Peyer's patch (tissue), 4 donors: ENCODE data around the gene SCIMP. TPM values are rescaled to one million over a fixed set of nuclear protein-coding genes. Genes with fewer than 3 reads are reported as not detected.
"Not testable (repeated sequence)": the region's sequence is repeated elsewhere in the genome, so short reads cannot be mapped to it uniquely, and the experiment has no call there.

ENCODE experiments used
- DNase-seq, 3 donors: peaks; one replicate each; pipeline ENCODE4 v3.0.0-alpha.2; 2017 to 2019
- H3K27ac ChIP-seq, 4 donors: fragments of 200-600 bp; sonication (generic); one replicate each; pipeline ENCODE4 v1.5.1; 2016 to 2019
- H3K27me3 ChIP-seq, 2 donors: fragments of 200-600 bp; sonication (generic); one replicate each; pipeline ENCODE4 v1.5.1; 2019
- H3K36me3 ChIP-seq, 3 donors: fragments of 200-600 bp; sonication (generic); one replicate each; pipeline ENCODE4 v1.5.1; 2016 to 2019
- H3K4me1 ChIP-seq, 4 donors: fragments of 200-600 bp; sonication (generic); one replicate each; pipeline ENCODE4 v1.5.1; 2016 to 2019
- H3K4me3 ChIP-seq, 4 donors: fragments of 200-600 bp; sonication (generic); 1 replicate in 3 of 4; 2 replicates in 1 of 4; pipeline ENCODE4 v1.5.1; 2016 to 2019; ENCODE audit warnings: mild to moderate bottlenecking in 1 of 4
- H3K9me3 ChIP-seq, 4 donors: fragments of 200-600 bp; sonication (generic); one replicate each; pipeline ENCODE4 v1.5.1; 2016 to 2019; ENCODE audit warnings: mild to moderate bottlenecking in 1 of 4
- POLR2A ChIP-seq, 2 donors: fragments of 450-650 bp; IDR thresholded peaks; one replicate each; pipeline ENCODE4 v1.5.1; 2017; ENCODE audit warnings: antibody characterized with exemption in 2 of 2, mild to moderate bottlenecking in 2 of 2, moderate library complexity in 2 of 2
- total RNA-seq, 4 donors: library from RNA; depleted of rRNA; stranded (reverse); fragments of >200 nt; gene quantifications; one replicate each; pipeline ENCODE4 v1.1.0, GENCODE V29; 2016
- TF ChIP-seq, protein P1 (sequence below), 6 experiments: fragments of 450-650 bp in 4 of 6; fragments of 200-600 bp in 2 of 6; sonication (generic) in 1 of 6; IDR thresholded peaks; one replicate each; pipeline ENCODE4 v1.5.1; 2017 to 2019; ENCODE audit warnings: antibody characterized with exemption in 6 of 6, mild to moderate bottlenecking in 3 of 6, moderate library complexity in 1 of 6

SCIMP gene
- total RNA-seq, 4 donors from 2014 or later = 0.35 to 16.5 (median 1.5) TPM; not detected in 1

- H3K9me3 ChIP-seq = peaks cover 0 to 91% (median 44%) of the 10 kb centered on the region in 4 donors
- H3K27me3 ChIP-seq = no peaks in the 10 kb centered on the region
Measured at GRCh38 chr17:5181509-5182305, 53.0 kb downstream of the SCIMP start.

DNA sequence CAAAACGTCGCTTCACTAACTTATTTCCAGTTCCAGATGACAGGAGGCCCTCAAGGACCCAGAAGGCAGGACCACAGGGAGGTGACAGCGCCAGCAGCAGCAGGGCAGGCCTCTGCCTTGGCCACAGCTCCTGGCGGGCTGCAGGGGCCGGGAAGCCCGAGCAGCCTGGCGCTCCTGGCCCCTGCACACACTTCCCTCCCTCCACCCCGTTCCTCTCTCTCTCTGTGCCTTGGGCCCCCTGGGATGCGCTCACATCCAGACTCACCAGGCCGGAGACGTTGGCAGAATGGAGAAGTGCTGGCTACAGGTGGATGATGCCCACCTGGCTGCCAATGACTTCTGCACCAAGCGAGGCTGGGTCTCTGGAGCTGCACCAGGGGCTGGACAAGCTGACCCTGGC is 55.7 kb downstream of the SCIMP start:
- Histone ChIP-seq H3K9me3 (peaks cover 0 to 82% (median 33%) of the 10 kb centered on the region in 4 donors), H3K36me3 (peaks cover 0 to 17% (median 0%) of the 10 kb centered on the region in 3 donors)

More at GRCh38 chr17:5181509-5182305, 53.0 kb downstream of the SCIMP start:
- H3K27ac ChIP-seq = no peak overlapping the region
- no peak for TF ChIP-seq POLR2A (IDR thresholded peaks at IDR 0.05)
- TF ChIP-seq, protein P1, sequence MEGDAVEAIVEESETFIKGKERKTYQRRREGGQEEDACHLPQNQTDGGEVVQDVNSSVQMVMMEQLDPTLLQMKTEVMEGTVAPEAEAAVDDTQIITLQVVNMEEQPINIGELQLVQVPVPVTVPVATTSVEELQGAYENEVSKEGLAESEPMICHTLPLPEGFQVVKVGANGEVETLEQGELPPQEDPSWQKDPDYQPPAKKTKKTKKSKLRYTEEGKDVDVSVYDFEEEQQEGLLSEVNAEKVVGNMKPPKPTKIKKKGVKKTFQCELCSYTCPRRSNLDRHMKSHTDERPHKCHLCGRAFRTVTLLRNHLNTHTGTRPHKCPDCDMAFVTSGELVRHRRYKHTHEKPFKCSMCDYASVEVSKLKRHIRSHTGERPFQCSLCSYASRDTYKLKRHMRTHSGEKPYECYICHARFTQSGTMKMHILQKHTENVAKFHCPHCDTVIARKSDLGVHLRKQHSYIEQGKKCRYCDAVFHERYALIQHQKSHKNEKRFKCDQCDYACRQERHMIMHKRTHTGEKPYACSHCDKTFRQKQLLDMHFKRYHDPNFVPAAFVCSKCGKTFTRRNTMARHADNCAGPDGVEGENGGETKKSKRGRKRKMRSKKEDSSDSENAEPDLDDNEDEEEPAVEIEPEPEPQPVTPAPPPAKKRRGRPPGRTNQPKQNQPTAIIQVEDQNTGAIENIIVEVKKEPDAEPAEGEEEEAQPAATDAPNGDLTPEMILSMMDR (IDR thresholded peaks at IDR 0.05) = no peak
- H3K4me1 ChIP-seq = no peaks in the 10 kb centered on the region
- peaks cover 0 to 8% (median 0%) of the 10 kb centered on the region in 3 donors for H3K36me3 ChIP-seq
- no peak overlapping the region for H3K4me3 ChIP-seq
- no peak for DNase-seq

DNA sequence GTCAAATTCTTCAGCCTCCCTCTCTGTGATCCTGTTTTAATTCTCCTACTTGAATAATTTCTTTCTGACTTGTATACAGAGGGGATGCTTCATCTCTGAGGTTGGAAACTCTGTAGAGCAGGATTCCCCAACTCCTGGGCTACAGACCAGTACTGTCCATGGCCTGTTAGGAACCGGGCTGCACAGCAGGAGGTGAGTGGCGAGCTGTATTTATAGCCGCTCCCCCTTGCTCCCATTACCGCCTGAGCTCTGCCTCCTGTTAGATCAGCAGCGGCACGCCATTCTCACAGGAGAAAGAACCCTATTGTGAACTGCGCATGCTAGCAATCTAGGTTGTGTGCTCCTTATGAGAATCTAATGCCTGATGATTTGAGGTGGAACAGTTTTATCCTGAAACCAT is 59.6 kb downstream of the SCIMP start:
- not testable (repeated sequence) for H3K27ac ChIP-seq, DNase-seq, H3K4me1 ChIP-seq, H3K4me3 ChIP-seq, H3K27me3 ChIP-seq
- peaks cover 0 to 13% (median 0%) of the 10 kb centered on the region in 3 donors for H3K36me3 ChIP-seq
- H3K9me3 ChIP-seq = peaks cover 0 to 42% (median 9%) of the 10 kb centered on the region in 4 donors

More for the DNA sequence above, 55.7 kb downstream of the SCIMP start:
- H3K27ac ChIP-seq = no peak overlapping the region
- H3K4me3 ChIP-seq = no peak overlapping the region
- no peaks in the 10 kb centered on the region for H3K27me3 ChIP-seq
- H3K4me1 ChIP-seq = no peaks in the 10 kb centered on the region
- TF ChIP-seq POLR2A (IDR thresholded peaks at IDR 0.05) = no peak
- TF ChIP-seq, protein P1 (IDR thresholded peaks at IDR 0.05) = no peak
- no peak for DNase-seq

DNA sequence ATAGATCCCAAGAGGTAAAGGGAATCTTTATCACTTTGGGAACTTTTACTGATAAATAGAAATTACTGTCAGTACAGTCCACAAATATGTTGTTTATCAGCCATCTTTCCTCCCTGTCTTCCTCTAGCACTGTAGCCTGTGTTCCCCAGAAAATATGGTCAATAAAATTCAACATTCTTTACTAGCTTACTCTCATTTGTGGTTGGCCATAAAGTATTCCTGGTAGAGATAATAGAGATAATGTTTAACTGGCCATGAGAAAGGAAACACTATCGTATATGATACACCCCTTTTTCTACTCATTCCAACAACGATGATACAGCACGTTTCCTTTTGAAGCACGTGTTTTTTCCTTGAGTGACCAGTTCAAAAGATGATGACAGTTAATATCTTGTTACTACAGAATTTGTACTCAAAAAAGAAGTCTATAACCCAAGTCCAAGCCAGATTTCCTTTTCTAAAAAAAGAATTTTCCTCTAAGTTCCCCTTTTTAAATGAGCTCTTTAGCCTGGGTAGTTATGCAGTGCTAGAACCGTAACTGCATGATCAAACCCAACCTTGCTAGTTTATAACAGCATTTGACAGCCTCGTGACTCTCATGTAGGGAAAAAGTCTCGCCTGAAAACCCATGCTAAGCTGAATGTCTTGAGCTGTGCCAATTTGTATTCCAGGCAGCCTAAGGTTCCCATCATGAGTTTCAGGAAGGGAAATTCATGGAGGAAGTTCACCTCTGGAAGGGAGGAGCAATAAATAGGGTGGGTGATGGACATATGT is 68.7 kb downstream of the SCIMP start:
- not testable (repeated sequence) for H3K36me3 ChIP-seq, H3K27me3 ChIP-seq, H3K27ac ChIP-seq, H3K4me1 ChIP-seq, H3K9me3 ChIP-seq, DNase-seq, H3K4me3 ChIP-seq

DNA sequence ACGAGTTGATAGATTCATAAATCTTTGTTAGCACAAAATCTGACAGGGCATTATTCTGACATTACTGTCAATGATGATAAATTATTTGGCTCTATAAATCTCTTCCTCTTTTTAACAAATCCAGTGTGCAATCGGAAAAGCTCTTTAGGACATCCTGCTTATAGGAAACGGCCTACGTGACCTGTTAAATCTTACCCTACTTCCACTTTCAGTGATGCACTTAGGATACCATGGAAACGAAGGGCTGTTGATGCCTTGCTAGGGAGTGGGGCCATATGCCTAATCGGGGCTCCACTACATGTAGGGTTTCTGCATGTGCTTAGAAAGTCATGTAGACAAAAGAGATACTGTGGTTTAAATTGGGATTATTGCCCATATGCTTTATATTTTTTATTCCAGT is 70.2 kb downstream of the SCIMP start:
- H3K36me3 ChIP-seq = no peaks in the 10 kb centered on the region
- H3K27ac ChIP-seq = no peak overlapping the region
- no peaks in the 10 kb centered on the region for H3K27me3 ChIP-seq
- H3K4me1 ChIP-seq = no peaks in the 10 kb centered on the region
- TF ChIP-seq POLR2A (IDR thresholded peaks at IDR 0.05) = no peak
- TF ChIP-seq, protein P1 (IDR thresholded peaks at IDR 0.05) = no peak
- DNase-seq = no peak
- no peak overlapping the region for H3K4me3 ChIP-seq
- H3K9me3 ChIP-seq = no peaks in the 10 kb centered on the region

GRCh38 chr17:5161793-5162192 is 72.9 kb downstream of the SCIMP start:
- H3K36me3 ChIP-seq, H3K4me3 ChIP-seq, H3K27ac ChIP-seq, H3K27me3 ChIP-seq, DNase-seq, H3K4me1 ChIP-seq, H3K9me3 ChIP-seq: not testable (repeated sequence)

GRCh38 chr17:5160702-5161101 is 74.0 kb downstream of the SCIMP start:
- H3K4me3 ChIP-seq, H3K9me3 ChIP-seq, H3K36me3 ChIP-seq, DNase-seq, H3K27ac ChIP-seq, H3K4me1 ChIP-seq, H3K27me3 ChIP-seq: not testable (repeated sequence)

Other genes with a start within 250 kb of the SCIMP start
- 100 to 1,000 TPM in 1 of 4 donors, 10 to 100 TPM in 3; 42.4 to 124 (median 88.7) TPM for gene CAMTA2, start 247.2 kb downstream of the SCIMP start, total RNA-seq
- gene INCA1, start 237.3 kb downstream of the SCIMP start, total RNA-seq = 1 to 10 TPM in 1 of 4 donors, not detected in 3; 2.4 TPM
- 100 to 1,000 TPM in 3 of 4 donors, 10 to 100 TPM in 1; 91.4 to 141 (median 116) TPM for gene KIF1C, start 236.9 kb downstream of the SCIMP start, total RNA-seq
- gene SLC52A1, start 199.4 kb downstream of the SCIMP start, total RNA-seq = 10 to 100 TPM in 3 of 4 donors, not detected in 1; 12.9 to 50.8 (median 45.3) TPM
- 10 to 100 TPM in 2 of 4 donors, 1 to 10 TPM in 2; 7.4 to 13.7 (median 11.0) TPM for gene ZFP3, start 156.4 kb downstream of the SCIMP start, total RNA-seq
- gene ZNF232, start 123.0 kb downstream of the SCIMP start, total RNA-seq = 10 to 100 TPM in 1 of 4 donors, 1 to 10 TPM in 3; 5.3 to 10.9 (median 7.0) TPM
- gene USP6, start 118.8 kb downstream of the SCIMP start, total RNA-seq = under 1 TPM in 2 of 4 donors, not detected in 2; under 0.01 to 0.18 TPM
- 10 to 100 TPM; 10.2 to 23.9 (median 18.5) TPM for gene ZNF594, start 43.0 kb downstream of the SCIMP start, total RNA-seq
- gene RABEP1, start 47.4 kb upstream of the SCIMP start, total RNA-seq = 10 to 100 TPM; 20.5 to 85.0 (median 33.1) TPM
- gene NUP88, start 184.8 kb upstream of the SCIMP start, total RNA-seq = 100 to 1,000 TPM in 2 of 4 donors, 10 to 100 TPM in 2; 62.7 to 220 (median 83.8) TPM
- 10 to 100 TPM; 27.8 to 96.6 (median 49.6) TPM for gene RPAIN, start 185.3 kb upstream of the SCIMP start, total RNA-seq
- 10 to 100 TPM; 54.2 to 86.6 (median 68.1) TPM for gene C1QBP, start 204.3 kb upstream of the SCIMP start, total RNA-seq
- 10 to 100 TPM in 3 of 4 donors, 1 to 10 TPM in 1; 8.8 to 18.2 (median 11.5) TPM for gene DHX33, start 234.1 kb upstream of the SCIMP start, total RNA-seq